Heart left ventricle (tissue), 16 donors: ENCODE data around the gene SPOCK1. TPM values are rescaled to one million over a fixed set of nuclear protein-coding genes. Genes with fewer than 3 reads are reported as not detected.

Experiments used
- ATAC-seq, 4 donors: fragments of 200-7000 bp; cut with Tn5 transposase; one replicate each; pipeline ENCODE4 v1.9.1; 2020 to 2022; ENCODE audit warnings: moderate library complexity in 4 of 4, mild to moderate bottlenecking in 3 of 4, moderate number of reproducible peaks in 1 of 4
- DNase-seq, 5 donors: peaks; one replicate each; pipeline ENCODE4 v3.0.0-alpha.2; 2020
- H3K27ac ChIP-seq, 12 donors: fragments of 200-600 bp; sonication (generic) in 4 of 12; one replicate each; pipeline versions ENCODE4 v1.5.0 to v1.8.0; 2016 to 2022; ENCODE audit warnings: mild to moderate bottlenecking in 2 of 12
- H3K27me3 ChIP-seq, 9 donors: fragments of 200-600 bp; sonication (generic) in 2 of 9; one replicate each; pipeline versions ENCODE4 v1.5.1 to v1.8.0; 2016 to 2022; ENCODE audit warnings: mild to moderate bottlenecking in 3 of 9
- H3K36me3 ChIP-seq, 9 donors: fragments of 200-600 bp; sonication (generic) in 2 of 9; one replicate each; pipeline versions ENCODE4 v1.5.0 to v1.8.0; 2018 to 2022; ENCODE audit warnings: mild to moderate bottlenecking in 2 of 9
- H3K4me1 ChIP-seq, 12 donors: fragments of 200-600 bp; sonication (generic) in 4 of 12; one replicate each; pipeline versions ENCODE4 v1.5.0 to v1.8.0; 2016 to 2022; ENCODE audit warnings: mild to moderate bottlenecking in 3 of 12
- H3K4me3 ChIP-seq, 12 donors: fragments of 200-600 bp; sonication (generic) in 4 of 12; one replicate each; pipeline versions ENCODE4 v1.5.0 to v1.8.0; 2017 to 2022; ENCODE audit warnings: mild to moderate bottlenecking in 9 of 12, moderate library complexity in 4 of 12
- H3K9me3 ChIP-seq, 12 donors: fragments of 200-600 bp; sonication (generic) in 4 of 12; one replicate each; pipeline versions ENCODE4 v1.5.0 to v1.8.0; 2016 to 2022; ENCODE audit warnings: mild to moderate bottlenecking in 1 of 12
- POLR2A ChIP-seq, 2 donors: fragments of 450-650 bp; IDR thresholded peaks; one replicate each; pipeline ENCODE4 v1.6.1; 2017; ENCODE audit warnings: antibody characterized with exemption in 2 of 2, mild to moderate bottlenecking in 2 of 2, moderate library complexity in 2 of 2
- WGBS, 4 donors: extraction: QIAGEN DNeasy Blood & Tissue Kit in 2 of 4; methylation state at CpG; one replicate each; pipeline versions ENCODE4 v1.1.5 to v1.1.7; 2013 to 2018; 5-methylcytosine and 5-hydroxymethylcytosine counted together
- intact Hi-C, 10 donors: fragments of 100-400 bp; cut with DNase I; formaldehyde crosslinking; loops; one replicate each; pipeline versions ENCODE4 v1.11.1 to v1.14.2; 2022
- polyA plus RNA-seq, 2 donors: library from polyadenylated mRNA; stranded (reverse); fragments of 200-250 nt; gene quantifications; one replicate each; pipeline ENCODE4 v1.2.3, GENCODE V29; 2013
- total RNA-seq, 9 donors: library from RNA; depleted of rRNA in 2 of 9; stranded (reverse); fragments of >200 nt in 2 of 9; fragmentation: NEBNext Ultra II Directional in 3 of 9; extraction: Animal tissue kit (Norgen Biotek cat#: 25700) in 3 of 9; gene quantifications; one replicate each; pipeline versions ENCODE4 v1.1.0 to v1.2.4, GENCODE V29; 2016 to 2023
- TF ChIP-seq, protein P1 (sequence below), 12 donors: fragments of 200-600 bp; sonication (generic) in 4 of 12; IDR thresholded peaks; one replicate each; pipeline versions ENCODE4 v1.5.0 to v1.8.0; 2018 to 2022; ENCODE audit warnings: antibody characterized with exemption in 12 of 12, mild to moderate bottlenecking in 5 of 12
- donor health status: ischemic (EF 13 %, LVEDD 7.1; RV severe dilation, severe dysfunction).
- donor health status: healthy with polysubstance abuse.
- donor health status: DM: no; HTN: yes; CAD: no.
- donor health status: DM: no; HTN: no; CAD: no.
- donor health status: ischemic (EF 25% LVEDD 6.9; RV normal size, moderate dysfunction).
- donor health status: ischemic (EF 25% LVEDD 5.7; RV mildly dilated, moderate dysfunction).
- donor health status: healthy.
- donor health status: DM: yes; HTN: yes; CAD: no.
- donor health status: ischemic (EF 35%, LVEDD 5.7; RV mildly dilated, moderate dysfunction).
- donor health status: nonischemic (EF 11% LVEDD 7.7; RV severe dilation, severe dysfunction).
- donor health status: DM: yes; HTN: yes; CAD: no.
- donor health status: PGD.
- donor health status: ischemic (EF 29% LVEDD 5.4; RV normal size, mild dysfunction).
- donor health status: nonischemic (EF 23%, LVEDD 6.1; RV moderate dilation, normal function).

Gene SPOCK1
- total and polyA plus RNA-seq, 11 donors, result 7.8 to 51.2 (median 19.9) TPM

GRCh38 chr5:137088175-137088574 is 411.0 kb downstream of the SPOCK1 start:
- ATAC-seq (no peak), DNase-seq (no peak)
- Histone ChIP-seq H3K9me3 (no peaks in the 10 kb centered on the region), H3K27me3 (no peaks in the 10 kb centered on the region), H3K4me1 (no peaks in the 10 kb centered on the region), H3K4me3 (no peak overlapping the region), H3K27ac (no peak overlapping the region), H3K36me3 (no peaks in the 10 kb centered on the region)
- WGBS, 4 donors, result 68 to 79% (median 78%) methylated on average over 6 of the region's 6 CpGs
- TF ChIP-seq POLR2A (IDR thresholded peaks at IDR 0.05), result no peak
- TF ChIP-seq, protein P1, sequence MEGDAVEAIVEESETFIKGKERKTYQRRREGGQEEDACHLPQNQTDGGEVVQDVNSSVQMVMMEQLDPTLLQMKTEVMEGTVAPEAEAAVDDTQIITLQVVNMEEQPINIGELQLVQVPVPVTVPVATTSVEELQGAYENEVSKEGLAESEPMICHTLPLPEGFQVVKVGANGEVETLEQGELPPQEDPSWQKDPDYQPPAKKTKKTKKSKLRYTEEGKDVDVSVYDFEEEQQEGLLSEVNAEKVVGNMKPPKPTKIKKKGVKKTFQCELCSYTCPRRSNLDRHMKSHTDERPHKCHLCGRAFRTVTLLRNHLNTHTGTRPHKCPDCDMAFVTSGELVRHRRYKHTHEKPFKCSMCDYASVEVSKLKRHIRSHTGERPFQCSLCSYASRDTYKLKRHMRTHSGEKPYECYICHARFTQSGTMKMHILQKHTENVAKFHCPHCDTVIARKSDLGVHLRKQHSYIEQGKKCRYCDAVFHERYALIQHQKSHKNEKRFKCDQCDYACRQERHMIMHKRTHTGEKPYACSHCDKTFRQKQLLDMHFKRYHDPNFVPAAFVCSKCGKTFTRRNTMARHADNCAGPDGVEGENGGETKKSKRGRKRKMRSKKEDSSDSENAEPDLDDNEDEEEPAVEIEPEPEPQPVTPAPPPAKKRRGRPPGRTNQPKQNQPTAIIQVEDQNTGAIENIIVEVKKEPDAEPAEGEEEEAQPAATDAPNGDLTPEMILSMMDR (IDR thresholded peaks at IDR 0.05), result no peak
- intact Hi-C loops, result no loop called here

- no peak for ATAC-seq
- no peak for DNase-seq
- H3K27me3 ChIP-seq, result no peaks in the 10 kb centered on the region
- intact Hi-C loops, result no loop called here
- no peak overlapping the region for H3K4me3 ChIP-seq
- no peak overlapping the region for H3K27ac ChIP-seq
- TF ChIP-seq, protein P1 (IDR thresholded peaks at IDR 0.05), result no peak
- no peak for TF ChIP-seq POLR2A (IDR thresholded peaks at IDR 0.05)
- H3K4me1 ChIP-seq, result no peaks in the 10 kb centered on the region
- no peaks in the 10 kb centered on the region for H3K9me3 ChIP-seq
- WGBS, 4 donors, result 66 to 84% (median 78%) methylated on average over 5 of the region's 5 CpGs
- H3K36me3 ChIP-seq, result no peaks in the 10 kb centered on the region
These were observed 412.8 kb downstream of the SPOCK1 start for GRCh38 chr5:137086342-137086741.

GRCh38 chr5:137085206-137085605 is 413.9 kb downstream of the SPOCK1 start:
- Histone ChIP-seq H3K4me3 (no peak overlapping the region), H3K27ac (no peak overlapping the region), H3K27me3 (no peaks in the 10 kb centered on the region), H3K9me3 (no peaks in the 10 kb centered on the region), H3K4me1 (no peaks in the 10 kb centered on the region), H3K36me3 (no peaks in the 10 kb centered on the region)
- intact Hi-C loops, result no loop called here
- WGBS, 4 donors, result 79 to 89% (median 84%) methylated on average over 4 of the region's 4 CpGs
- no peak for DNase-seq
- ATAC-seq, result no peak
- TF ChIP-seq, protein P1 (IDR thresholded peaks at IDR 0.05), result no peak
- TF ChIP-seq POLR2A (IDR thresholded peaks at IDR 0.05), result no peak

DNA sequence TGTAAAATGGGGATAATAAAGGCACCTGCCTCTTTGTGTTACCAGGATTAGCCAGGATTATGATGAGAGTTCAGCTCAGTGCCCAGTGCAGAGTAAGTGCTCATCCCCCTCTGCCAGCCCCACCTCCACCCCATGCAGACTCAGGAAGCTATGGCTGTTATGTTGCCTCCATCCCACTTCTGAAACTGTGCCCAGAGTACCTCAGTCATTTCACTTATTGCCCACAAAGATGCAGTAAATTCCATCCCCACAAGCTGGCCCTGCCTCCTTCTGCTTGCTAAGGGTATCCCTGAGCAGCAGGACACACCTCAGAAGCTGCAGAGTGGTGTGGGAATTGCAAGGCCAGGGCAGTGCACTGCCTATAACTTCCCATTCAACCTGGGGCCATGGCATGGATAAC is 415.1 kb downstream of the SPOCK1 start:
- Histone ChIP-seq H3K27ac (no peak overlapping the region), H3K4me3 (no peak overlapping the region), H3K36me3 (no peaks in the 10 kb centered on the region), H3K27me3 (no peaks in the 10 kb centered on the region), H3K9me3 (no peaks in the 10 kb centered on the region), H3K4me1 (no peaks in the 10 kb centered on the region)
- intact Hi-C loops, result no loop called here
- DNase-seq (no peak), ATAC-seq (no peak)
- no peak for TF ChIP-seq POLR2A (IDR thresholded peaks at IDR 0.05)

- no peak overlapping the region for H3K27ac ChIP-seq
These were observed 416.2 kb downstream of the SPOCK1 start for GRCh38 chr5:137082951-137083350.

More at GRCh38 chr5:137082951-137083350, 416.2 kb downstream of the SPOCK1 start:
- ATAC-seq, result no peak
- H3K4me3 ChIP-seq, result no peak overlapping the region
- intact Hi-C loops, result no loop called here
- no peaks in the 10 kb centered on the region for H3K9me3 ChIP-seq
- H3K36me3 ChIP-seq, result no peaks in the 10 kb centered on the region
- no peak for TF ChIP-seq POLR2A (IDR thresholded peaks at IDR 0.05)
- TF ChIP-seq, protein P1 (IDR thresholded peaks at IDR 0.05), result no peak
- no peaks in the 10 kb centered on the region for H3K27me3 ChIP-seq
- H3K4me1 ChIP-seq, result no peaks in the 10 kb centered on the region
- DNase-seq, result no peak
- 81 to 86% (median 83%) methylated on average over 6 of the region's 6 CpGs for WGBS, 4 donors
